ENCODE measurements around the gene SESTD1. TPM values are rescaled to one million over a fixed set of nuclear protein-coding genes. Genes with fewer than 3 reads are reported as not detected.

Gene SESTD1
- total and polyA plus RNA-seq, 2 of the 13 experiments (the other 11 are each of a cell fraction or from before 2014, with no cell fraction given) = 74.4 to 101 TPM

DNA sequence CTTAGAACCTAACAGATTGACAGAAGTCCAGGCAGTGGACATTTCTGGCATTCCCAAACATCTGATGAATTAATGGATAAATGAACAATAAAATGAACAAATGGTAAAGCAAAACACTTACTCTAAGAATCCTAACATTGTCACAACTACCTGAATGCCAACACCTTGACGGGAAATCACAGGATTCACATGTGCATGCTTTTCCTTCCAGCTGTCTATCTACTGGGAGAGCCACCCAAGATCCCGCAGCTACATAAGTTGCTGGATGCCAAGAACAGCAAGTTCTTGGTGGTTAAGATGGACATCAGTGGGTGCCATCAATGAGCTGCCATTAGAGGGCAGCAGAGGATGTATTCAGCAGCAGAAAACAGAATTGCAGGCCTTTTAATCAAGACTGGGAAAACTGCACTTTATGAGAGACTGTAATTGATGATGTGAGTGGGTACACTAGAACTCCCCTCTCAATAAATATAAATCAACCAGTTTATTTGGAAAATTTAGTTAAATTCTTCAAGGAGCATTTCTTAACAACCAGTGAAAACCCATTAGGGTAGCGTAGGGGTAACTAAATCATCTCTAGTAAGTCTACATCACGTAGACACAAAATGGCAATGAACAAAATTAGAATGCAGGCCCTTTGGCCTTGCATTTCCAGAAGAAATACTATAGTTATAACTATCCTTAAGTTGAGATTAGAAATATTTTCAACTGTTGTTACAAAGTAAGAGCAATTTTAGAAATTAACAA is 45.6 kb downstream of the SESTD1 start (continued):
- TF ChIP-seq MED8 (CRISPR knock-in tag; IDR thresholded peaks at IDR 0.05; ENCODE audit: insufficient replicate concordance) (no peak), TMF1 (CRISPR knock-in tag; IDR thresholded peaks at IDR 0.05; ENCODE audit: low read depth) (no peak), KLF16 (CRISPR knock-in tag; IDR thresholded peaks at IDR 0.05) (peak in 1 of 2 experiments; percentile 62; a peak in 1 of 4 replicates), FOSL2 (CRISPR knock-in tag; IDR thresholded peaks at IDR 0.05) (peak; percentile 42), ZNF331 (CRISPR knock-in tag; IDR thresholded peaks at IDR 0.05) (no peak; the same call in 1 of the 2 replicates), ZBTB33 (CRISPR knock-in tag; IDR thresholded peaks at IDR 0.05) (no peak), JUNB (CRISPR knock-in tag; IDR thresholded peaks at IDR 0.05; ENCODE audit: borderline replicate concordance) (no peak), ZNF136 (CRISPR knock-in tag; IDR thresholded peaks at IDR 0.05; ENCODE audit: low read depth) (no peak), ZNF597 (CRISPR knock-in tag; IDR thresholded peaks at IDR 0.05) (no peak), XRCC5 (optimal IDR thresholded peaks at IDR 0.05; ENCODE audit: low read length) (peak; percentile 28), NONO (IDR thresholded peaks at IDR 0.05) (no peak), NONO (CRISPR knock-in tag; conservative IDR thresholded peaks at IDR 0.05) (0 out of 2 replicates have a peak, but pooled peaks have one; percentile 31), ZNF747 (CRISPR knock-in tag; IDR thresholded peaks at IDR 0.05; ENCODE audit: borderline replicate concordance) (no peak), FOXA1 (IDR thresholded peaks at IDR 0.05) (no peak), FOXA1 (CRISPR knock-in tag; IDR thresholded peaks at IDR 0.05) (no peak), ZNF552 (CRISPR knock-in tag; IDR thresholded peaks at IDR 0.05; ENCODE audit: borderline replicate concordance) (no peak)
- TF ChIP-seq, protein P1, sequence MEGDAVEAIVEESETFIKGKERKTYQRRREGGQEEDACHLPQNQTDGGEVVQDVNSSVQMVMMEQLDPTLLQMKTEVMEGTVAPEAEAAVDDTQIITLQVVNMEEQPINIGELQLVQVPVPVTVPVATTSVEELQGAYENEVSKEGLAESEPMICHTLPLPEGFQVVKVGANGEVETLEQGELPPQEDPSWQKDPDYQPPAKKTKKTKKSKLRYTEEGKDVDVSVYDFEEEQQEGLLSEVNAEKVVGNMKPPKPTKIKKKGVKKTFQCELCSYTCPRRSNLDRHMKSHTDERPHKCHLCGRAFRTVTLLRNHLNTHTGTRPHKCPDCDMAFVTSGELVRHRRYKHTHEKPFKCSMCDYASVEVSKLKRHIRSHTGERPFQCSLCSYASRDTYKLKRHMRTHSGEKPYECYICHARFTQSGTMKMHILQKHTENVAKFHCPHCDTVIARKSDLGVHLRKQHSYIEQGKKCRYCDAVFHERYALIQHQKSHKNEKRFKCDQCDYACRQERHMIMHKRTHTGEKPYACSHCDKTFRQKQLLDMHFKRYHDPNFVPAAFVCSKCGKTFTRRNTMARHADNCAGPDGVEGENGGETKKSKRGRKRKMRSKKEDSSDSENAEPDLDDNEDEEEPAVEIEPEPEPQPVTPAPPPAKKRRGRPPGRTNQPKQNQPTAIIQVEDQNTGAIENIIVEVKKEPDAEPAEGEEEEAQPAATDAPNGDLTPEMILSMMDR (CRISPR knock-in tag; IDR thresholded peaks at IDR 0.05) = peak; percentile 92
- TF ChIP-seq, protein P2, sequence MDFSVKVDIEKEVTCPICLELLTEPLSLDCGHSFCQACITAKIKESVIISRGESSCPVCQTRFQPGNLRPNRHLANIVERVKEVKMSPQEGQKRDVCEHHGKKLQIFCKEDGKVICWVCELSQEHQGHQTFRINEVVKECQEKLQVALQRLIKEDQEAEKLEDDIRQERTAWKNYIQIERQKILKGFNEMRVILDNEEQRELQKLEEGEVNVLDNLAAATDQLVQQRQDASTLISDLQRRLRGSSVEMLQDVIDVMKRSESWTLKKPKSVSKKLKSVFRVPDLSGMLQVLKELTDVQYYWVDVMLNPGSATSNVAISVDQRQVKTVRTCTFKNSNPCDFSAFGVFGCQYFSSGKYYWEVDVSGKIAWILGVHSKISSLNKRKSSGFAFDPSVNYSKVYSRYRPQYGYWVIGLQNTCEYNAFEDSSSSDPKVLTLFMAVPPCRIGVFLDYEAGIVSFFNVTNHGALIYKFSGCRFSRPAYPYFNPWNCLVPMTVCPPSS (IDR thresholded peaks at IDR 0.05) = no peak
- TF ChIP-seq, protein P3, sequence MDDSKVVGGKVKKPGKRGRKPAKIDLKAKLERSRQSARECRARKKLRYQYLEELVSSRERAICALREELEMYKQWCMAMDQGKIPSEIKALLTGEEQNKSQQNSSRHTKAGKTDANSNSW (CRISPR knock-in tag; IDR thresholded peaks at IDR 0.05; ENCODE audit: borderline replicate concordance) = no peak

All from HepG2 (cell line).